ENCODE data around the gene DLEU7. TPM values are rescaled to one million over a fixed set of nuclear protein-coding genes. Genes with fewer than 3 reads are reported as not detected.

The DLEU7 gene
- not detected in 2 replicates for total RNA-seq

DNA sequence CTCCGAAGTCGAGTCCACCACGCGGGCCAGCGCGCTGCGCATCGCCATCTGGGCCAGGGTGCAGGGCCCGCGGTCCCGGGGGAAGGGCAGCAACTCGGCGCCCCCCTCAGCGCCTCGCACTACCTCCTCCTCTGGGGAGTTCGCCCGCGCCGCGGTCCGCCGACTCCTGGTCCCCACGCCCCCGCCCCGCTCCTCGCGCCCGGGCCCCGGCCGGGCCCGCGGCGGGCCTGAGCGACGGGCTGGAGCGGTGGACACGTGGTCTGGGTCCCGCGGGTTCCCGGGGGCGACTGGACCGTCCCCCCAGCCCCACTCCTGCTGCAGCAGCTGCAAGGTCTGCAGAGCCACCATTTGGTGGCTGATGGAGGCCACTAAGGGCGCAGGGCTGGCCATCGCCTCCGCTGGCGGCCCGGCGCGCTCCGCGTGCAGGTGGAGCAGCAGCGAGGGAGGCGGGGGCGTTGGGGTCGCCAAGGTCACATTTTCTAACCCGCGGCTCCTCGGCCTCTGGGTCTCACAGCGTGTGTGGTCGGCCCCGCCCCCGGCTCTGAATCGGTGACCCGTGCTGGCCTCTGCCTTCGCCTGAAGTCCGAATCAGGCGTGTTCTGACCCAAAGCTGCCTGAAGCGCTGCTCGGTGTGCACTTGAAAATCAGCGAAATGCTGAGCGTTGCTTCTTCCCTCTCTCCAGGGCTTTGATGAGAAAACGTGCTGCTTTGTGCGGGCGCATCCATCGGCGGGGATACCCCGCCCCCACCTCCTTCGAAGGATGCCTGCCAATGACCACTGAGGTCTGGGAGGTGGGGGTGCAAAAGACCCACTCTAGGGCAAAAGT, at the start of gene DLEU7:
Gene DLEU7 (minus strand): TSS at position 436 of the 827 bp plus-strand sequence. CDS start 46 bp downstream, at position 390.
- DNase-seq: no peak

DNA sequence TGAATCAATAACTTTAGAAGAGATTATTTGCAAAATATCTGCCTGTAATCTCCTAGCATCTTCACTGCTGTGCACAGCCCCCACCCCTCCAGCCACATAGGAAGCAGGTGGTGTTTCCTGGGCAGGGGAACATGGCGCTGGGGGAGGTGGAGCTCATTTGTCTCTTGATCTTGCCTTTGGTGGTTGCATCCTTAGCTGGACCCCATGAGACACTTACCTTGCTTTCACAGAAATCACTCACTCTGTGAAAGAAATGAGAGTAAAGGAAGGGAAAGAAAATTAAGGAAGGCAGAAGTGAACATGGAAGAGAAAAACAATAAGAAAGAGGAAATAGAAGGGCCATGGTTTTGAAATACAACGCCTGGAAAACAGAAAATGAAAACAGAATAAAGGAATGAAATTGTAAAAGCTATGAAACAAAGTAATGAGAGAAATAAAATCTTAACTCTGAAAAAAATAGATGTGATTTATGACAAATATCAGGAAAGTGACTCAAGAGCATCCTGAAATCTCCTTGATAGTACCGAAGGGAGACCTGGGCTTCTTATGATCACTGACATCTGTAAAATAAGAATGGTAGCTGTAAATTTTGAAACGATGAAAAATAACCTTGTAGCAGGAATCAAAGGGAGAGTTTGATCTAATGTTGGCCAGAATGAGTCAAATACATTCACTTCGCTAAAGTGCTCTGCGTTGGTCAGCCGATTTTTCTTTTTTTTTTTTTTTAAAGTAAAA, 48.9 kb upstream of the DLEU7 start:
- no peak for DNase-seq

DNA sequence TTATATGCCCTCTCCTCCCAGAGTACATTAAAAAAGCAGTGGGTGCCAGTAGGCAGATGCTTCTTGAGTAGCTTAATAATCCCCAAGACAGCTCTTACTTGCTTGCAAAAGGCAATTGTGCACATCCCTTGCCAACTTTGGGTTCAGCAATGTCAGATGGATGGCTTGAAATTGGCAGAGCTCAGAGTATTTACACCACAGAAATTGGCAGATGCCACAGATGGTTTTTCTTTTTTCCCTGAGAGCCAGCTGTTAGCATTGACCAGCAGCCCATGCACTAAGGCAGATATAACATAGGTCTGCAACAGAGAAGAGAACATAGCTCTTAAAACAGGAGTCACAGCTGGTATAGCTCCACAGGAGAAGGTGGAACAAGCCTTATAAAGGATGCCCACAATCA, 47.7 kb upstream of the DLEU7 start:
- DNase-seq: no peak

DNA sequence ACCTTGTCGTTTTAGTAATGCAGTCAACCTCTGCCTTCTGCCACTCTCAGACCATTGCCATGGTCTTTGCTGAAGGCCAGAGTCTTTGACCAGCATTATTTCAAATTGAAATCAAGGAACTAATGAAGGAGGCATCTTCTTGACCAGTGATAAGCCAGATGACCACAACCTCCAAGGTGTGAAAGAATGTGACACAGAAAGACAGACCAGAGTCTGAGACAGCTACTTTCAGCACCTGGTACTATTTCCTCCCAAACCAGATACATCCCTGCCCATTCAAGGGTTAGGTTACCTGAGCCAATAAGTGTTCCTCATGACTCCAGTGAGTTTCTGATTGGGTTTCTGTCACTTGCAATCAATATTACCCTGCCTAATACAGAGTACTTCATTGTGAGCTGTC, 45.8 kb upstream of the DLEU7 start:
- no peak for DNase-seq

DNA sequence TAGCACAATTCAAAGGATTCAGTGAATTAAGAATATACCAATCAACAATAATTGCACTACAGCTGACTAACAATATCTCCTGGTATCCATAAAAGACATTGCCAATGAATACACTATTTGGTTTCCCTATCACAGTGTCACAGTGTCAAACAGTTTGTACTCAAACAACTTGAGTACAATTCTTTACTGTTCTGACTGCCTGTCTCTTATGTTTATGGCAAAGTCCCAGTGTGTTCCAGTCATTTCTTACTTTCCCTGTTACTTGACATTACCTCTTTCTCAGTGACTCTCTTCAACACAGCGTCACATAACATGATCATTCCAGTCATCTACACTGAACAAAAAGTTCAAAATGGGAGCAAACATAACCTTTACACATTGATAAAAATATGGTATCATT, 44.9 kb upstream of the DLEU7 start:
- no peak for DNase-seq

DNA sequence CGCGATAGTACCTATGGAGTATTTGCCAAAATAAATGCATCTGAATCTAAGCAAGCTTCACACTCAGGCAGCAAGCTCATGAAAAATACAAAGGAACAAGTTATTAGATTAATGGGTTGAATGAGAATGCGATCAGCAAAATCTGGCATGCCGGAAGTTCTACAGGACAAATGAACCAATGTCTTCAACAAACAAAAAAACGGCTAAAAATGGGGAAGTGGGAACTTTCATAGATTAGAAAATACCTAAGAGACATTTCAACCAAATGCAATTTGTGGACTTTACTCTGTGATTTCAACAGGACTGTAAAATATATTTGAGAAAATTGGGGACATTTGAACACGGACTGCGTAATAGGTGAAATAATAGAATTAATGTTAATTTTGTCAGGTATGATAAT, 43.7 kb upstream of the DLEU7 start:
- no peak for DNase-seq

DNA sequence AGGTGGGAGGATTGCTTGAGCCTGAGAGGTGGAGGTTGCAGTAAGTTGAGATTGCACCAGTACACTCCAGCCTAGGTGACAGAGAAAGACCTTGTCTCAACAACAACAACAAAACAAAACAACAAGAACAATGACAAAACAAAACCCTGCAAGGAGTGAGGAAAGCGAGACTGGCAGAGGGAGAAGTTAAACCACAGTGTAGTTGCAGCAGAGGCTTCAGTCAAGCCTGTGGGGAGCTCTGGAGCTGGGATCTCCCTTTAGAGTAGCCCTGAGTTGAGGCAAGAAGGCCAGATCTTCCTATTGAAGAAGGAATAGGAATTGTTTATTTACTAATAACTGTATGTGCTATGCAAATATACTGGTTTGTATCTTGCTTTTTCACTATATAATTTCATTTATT, 40.8 kb upstream of the DLEU7 start:
- no peak for DNase-seq

DNA sequence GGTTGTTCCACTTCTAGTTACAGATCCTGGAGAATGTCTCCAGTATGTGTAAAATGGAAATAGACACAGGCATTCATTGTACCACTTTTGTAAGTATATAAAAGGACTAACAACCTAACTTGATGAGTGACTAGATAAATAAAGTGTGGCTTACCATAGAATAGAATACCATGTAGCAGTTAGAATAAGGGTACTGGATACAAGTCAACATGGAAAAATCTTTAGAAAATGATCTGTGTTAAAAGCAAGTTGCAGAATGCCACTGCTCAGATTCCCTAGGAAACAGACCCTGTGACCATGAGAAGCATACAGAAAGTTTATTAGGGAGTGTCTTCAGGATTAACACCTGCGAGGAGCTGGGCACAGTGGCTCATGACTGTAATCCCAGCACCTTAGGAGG, 40.2 kb upstream of the DLEU7 start:
- no peak for DNase-seq

DNA sequence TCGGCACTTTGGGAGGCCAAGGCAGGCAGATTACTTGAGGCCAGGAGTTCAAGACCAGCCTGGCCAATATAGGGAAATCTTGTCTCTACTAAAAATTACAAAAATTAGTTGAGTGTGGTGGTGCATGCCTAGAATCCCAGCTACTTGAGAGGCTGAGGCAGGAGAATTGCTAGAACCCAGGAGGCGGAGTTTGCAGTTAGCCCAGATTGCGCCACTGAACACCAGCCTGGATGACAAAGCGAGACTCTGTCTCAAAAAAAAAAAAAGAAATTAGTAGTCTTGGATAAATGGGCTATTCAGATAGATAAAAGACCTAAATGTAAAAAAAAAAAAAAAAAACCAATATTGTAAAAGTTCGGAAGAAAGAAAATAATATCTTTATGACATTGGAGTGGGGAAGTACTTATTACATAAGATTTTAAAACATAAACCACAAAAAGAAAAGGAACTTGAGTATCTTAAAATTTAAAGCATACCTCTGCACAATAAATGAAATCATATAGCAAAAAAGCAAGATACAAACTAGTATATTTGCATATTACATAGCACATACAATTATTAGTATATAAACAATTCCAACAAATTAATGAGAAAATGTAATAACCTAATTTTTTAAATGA, 39.4 kb upstream of the DLEU7 start:
- DNase-seq: no peak

DNA sequence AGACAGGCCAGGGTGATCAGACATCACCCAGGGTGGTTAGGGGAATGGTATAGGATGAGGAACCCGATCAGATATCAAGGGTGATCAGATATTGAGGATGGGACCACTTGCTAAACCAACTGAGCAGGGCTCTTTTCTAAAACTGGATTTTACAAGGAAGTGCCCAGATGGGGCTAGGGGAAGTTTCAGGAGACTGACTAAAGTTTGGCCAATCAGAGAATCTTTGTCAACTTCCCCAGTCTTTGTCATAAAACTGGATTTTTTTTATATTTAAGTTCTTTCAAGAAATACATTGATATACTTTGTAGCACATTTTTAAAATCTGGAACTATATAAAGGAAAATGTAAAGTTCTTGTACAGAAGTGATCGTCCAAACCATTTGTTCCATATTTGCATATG, 30.5 kb upstream of the DLEU7 start:
- no peak for DNase-seq

DNA sequence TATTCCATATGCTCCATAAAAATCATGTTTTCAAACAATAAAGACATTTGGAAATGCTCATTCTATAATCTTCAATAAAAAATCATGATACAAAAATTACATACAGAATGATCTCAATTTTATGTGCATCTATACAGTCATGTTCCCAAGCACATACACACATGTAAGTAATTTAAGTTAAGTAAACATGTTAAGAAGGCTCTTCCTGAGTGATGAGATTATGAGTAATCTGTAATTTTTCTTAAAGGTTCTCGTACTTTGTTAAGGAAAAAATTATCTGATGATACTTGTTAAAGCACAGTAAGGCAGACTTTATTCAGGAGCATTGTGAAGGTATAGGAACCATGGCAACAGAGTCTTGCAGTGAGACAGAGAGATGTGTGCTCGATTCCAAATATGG, 30.0 kb upstream of the DLEU7 start:
- DNase-seq: no peak

DNA sequence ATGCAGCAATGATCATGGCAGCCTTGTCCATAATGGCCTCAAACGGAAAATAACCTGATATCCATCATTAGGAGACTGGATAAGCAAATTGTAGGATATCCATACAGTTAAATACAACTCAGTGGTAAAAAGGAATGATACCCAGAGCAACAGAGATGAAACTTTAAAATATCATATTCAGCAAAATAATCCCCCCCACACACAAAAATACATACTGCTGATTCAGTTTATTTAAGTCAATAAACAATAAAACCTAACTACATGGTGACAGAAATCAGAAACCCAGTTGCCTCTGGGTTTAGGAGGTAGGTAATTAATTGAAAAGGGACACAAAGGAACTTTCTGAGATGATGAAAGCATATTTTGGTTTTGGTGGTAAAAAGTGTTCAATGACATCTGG, 27.9 kb upstream of the DLEU7 start:
- DNase-seq: no peak

DNA sequence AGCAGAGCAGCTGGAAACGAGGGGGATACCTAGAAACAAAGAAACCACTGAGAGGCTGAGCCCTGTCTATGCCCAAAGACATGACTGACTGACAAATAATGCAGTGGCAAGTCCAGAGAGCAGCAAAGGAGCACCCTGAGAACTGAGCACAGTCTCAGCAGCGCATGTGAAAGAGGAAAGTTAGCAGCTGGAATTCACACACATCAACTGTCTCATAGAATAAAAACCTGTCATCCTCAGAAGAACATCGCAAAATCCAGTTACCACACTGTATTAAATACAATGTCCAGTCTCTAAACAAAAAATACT, 24.1 kb upstream of the DLEU7 start:
- DNase-seq: no peak

DNA sequence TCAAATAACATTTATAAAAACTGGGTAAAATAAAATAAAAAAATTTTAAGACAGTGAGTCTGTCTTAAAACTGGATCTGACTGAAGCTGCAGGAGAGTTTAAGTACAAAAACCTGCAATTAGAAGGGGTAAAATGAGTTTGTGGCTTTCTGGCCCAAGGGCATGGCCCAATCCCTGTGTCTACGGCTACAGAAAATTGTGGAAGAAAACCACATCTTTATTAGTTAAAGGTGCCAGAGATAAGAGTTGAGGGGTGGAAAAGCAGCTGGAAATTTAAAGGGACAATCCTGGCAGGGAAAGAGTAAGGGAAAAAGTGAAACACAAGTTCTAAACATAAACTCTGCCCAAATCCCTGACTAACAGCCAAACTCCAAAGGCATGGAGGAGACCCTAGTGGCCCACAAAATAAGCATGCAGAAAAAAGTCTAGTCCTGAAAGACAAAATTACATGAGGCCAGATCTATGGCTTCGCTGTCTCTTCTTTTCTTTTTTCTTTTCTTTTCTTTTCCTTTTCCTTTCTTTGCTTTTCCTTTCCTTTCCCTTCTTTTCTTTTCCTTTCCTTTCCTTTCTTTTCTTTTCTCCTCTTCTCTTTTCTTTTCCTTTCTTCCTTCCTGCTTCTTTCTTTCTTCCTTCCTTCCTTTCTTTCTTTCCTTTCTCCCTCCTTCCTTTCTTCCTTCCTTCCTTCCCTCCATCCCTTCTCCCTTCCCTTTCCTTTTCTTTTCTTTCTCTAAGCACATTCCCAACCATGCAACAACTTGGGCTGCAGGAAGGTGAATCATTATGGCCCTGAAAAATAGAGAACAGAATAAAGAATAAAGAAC, 23.5 kb upstream of the DLEU7 start:
- no peak for DNase-seq

DNA sequence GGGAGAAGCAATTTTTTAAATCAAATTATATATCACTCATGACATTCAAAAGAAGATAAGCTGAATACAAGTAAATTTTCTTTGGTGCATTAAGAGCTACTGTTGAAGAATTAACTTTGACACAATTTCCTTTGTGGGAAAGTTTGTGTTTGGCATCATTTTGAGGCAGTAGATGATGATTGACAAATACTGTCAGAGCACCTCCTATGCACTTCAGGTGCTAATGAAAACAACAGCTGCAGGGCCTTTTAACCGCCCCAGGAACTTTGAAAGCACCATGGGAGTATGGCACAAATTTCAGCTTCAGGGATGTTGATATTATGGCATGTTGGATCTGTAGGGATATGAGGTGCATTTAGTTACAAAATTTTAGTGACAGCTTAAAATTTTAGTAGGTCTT, 21.0 kb upstream of the DLEU7 start:
- no peak for DNase-seq

DNA sequence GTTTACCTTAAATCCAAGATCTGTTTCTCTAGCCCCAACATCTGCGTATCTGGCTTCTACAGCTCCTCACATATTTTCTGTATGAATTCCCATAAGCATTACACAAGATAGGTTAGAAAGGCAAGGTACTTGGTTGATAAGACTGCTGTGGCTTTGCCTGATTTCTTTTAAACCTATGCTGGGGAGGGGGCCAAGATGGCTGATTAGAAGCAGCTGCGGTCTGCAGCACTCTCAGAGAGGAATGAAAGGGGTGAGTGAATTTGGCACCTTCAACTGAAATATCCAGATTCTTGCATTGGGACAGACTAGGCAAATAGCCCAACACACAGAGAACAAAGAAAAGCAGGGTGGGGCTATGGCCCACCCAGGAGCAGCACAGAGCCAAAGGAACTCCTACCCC, 12.2 kb upstream of the DLEU7 start:
- no peak for DNase-seq

DNA sequence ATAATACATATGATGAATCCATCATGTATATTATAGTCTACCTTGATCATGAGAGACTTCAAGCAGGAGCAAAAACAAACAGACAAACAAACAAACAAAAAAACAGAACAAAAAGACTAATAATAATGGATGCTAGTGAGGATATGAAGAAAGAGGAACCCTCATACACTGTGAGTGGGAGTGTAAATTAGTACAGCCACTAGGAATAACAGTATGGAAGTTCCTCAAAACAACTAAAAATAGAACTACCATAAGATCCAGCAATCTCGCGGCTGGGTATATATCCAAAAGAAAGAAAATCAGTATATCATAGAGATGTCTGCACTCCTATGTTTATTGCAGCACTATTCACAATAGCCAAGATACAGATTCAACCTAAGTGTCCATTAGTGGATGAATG, 7.0 kb upstream of the DLEU7 start:
- no peak for DNase-seq

DNA sequence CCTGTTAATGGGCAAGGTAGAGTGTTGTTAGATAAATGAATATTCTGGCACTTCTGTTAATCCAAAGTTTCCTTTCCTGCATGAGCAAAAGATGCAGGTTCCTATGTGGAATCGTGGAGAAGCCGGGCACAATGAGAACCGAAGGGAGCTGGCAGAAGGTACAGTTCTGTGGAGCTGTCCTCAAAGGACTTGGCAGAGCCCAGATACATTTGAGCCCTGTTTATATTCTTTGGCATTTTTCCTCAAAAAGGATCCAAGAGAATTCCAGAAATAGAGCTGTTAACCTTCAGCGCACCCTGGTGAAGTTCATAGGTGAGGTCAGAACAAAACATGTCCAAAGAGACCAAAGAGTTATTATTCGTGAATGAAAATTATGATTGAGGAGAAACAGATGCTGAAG, 4.0 kb upstream of the DLEU7 start:
- DNase-seq: no peak

DNA sequence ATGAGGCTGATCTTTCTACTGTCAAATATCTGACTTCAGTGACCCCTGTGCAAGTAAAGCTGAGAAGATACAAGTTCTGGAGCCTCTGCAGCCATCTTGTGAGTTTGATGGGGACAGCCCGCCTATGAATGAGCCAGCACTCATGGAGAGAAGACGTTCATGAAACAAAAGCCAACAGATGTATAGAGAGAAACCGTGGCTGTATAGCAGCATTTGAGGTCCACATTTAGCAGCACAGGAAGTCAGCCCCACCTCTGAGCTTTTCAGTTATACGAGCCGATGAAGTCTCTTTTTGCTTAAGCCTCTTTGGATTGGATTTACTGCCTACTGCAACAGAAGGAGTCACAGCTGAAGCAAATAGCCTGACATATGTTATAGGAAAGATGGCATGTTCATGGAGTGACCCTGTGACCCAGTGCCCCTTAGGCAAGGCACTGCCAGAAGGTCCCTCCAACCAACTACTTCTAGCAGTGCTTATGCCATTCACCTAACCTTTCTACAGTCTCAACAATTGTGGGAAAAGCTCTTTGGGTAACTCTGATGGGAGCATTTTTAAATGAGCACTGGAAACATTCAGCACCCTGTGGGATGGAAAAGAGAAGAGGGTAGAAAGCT, 3.5 kb upstream of the DLEU7 start:
- no peak for DNase-seq

DNA sequence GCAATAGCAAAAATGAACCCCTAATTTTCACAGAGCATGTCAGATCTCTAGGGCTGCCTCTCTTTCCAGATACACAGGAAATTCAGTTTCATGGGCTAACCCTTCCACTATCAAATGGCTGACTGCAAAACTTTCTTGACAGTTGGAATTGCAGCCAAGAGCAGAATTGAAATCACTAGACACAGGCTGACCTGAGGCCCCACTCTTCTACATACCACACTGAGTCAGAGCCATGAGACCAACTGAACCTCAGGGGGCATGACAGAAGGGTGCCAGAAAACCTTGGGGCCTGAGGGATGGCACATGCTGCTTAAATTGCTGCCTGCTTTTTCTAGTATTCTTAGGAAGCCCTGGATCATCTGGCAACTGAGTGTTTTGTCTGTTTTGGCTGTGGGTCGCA, 1.7 kb upstream of the DLEU7 start:
- no peak for DNase-seq

DNA sequence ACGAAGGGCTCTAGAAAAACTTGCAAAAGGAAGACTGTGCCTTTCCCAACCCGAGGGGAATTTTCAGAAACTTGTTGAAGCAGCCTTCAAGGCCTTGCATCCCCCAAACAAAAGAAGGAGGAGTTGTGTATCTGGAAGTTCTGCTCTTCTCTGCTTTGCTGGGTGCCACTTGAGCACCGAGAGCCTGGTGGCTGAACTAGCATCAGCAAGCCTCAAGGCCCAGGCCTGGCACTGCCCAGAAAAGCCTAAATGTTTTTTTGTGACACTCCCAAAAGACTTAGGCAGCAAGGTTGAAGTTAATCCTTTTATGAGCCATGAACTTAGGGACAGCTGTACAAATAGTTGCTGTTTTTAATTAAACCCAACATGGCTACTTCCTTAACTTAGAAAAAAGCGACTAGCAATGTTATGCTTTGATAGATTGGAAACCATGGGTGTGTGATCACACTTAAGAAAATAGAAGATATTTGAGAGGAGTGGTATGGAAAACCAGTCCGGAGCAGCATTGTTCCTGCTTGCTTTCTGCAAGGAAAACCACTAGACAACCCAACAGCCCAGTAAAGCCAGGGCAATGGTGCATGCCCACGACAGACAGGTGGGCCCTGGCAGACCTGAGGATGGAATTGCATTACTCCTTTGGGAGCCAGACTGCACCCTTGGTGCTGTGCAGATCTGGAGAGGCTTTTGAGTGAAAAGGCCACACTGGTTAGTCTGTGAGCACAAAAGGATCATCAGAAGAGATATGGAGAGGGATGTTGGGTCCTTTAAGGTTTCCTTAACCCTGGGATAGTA, 788 bp upstream of the DLEU7 start:
- DNase-seq: no peak

DNA sequence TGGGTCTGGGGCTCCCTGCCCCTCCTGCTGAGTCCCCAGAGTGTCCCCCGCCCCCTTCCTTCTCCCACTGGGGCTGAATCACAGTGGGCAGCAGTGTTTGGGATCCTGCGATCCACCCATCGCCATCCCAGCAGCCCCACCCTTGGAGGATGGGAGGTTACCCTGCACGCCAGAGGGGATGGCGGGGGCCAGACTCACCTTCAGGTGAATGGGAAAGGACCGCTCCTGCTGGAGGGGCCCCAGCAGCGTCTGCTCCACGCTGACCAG, 569 bp downstream of the DLEU7 start:
- no peak for DNase-seq

All from dermis blood vessel endothelial cell (primary cell).